ENCODE measurements around the gene ST6GAL1.
A peak's percentile ranks its signal among the peaks of the same experiment; 100 is the strongest.
"Not testable (repeated sequence)": the region's sequence is repeated elsewhere in the genome, so short reads cannot be mapped to it uniquely, and the experiment has no call there.

The ST6GAL1 gene

GRCh38 chr3:187052427-187052826 is 122.1 kb downstream of the ST6GAL1 start:
- DNase-seq = not testable (repeated sequence)

DNA sequence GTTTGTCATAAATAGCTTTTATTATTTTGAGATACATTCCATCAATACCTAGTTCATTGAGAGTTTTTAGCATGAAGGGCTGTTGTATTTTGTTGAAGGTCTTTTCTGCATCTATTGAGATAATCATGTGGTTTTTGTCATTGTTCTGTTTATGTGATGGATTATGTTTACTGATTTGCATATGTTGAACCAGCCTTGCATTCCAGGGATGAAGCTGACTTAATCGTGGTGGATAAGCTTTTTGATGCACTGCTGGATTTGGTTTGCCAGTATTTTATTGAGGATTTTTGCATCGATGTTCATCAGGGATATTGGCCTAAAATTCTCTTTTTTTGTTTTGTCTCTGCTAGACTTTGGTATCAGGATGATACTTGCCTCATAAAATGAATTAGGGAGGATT is 124.1 kb downstream of the ST6GAL1 start:
- DNase-seq = not testable (repeated sequence)

DNA sequence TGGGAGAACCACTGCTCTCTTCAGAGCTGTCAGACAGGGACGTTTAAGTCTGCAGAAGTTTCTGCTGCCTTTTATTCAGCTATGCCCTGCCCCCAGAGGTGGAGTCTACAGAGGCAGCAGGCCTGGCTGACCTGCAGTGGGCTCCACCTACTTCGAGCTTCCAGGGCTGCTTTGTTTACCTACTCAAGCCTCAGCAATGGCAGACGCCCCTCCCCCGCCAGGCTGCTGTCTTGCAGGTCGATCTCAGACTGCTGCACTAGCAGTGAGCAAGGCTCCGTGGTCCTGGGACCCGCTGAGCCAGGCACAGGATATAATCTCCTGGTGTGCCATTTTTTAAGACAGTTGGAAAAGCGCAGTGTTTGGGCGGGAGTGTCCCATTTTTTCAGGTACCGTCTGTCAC is 127.5 kb downstream of the ST6GAL1 start:
- DNase-seq = not testable (repeated sequence)

- DNase-seq = no peak
These were observed 131.4 kb downstream of the ST6GAL1 start for GRCh38 chr3:187061748-187062147.

DNA sequence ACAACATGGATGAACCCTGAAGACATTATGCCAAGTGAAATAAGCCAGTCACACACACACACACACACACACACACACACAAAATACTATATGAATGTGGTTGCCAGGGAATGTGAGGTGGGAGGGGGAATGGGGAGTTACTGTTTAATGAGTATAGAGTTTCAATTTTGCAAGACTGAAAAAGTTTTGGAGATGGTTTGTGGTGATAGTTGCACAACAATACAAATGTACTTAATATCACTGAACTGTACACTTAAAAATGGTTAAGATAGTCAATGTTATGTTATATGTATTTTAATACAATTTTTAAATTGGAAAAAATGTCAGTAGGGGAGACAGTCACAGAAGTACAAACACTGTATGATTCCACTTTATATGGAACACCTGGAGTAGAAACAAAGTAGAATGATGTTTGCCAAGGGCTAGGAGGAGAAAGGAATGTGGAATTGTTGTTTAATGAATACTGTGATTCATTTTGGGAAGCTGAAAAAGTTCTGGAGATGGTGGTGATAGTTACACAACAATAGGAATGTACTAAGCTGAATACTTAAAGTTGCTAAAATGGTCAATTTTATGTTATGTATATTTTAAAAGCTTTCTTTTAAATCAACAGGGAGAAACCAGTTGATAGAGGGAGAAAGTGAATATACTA is 132.3 kb downstream of the ST6GAL1 start:
- no peak for DNase-seq

GRCh38 chr3:187063286-187064121 is 133.2 kb downstream of the ST6GAL1 start:
- DNase-seq = no peak

- DNase-seq = no peak
These were observed 134.1 kb downstream of the ST6GAL1 start for GRCh38 chr3:187064210-187065115.

- DNase-seq = peak; percentile 45
These were observed 136.1 kb downstream of the ST6GAL1 start for GRCh38 chr3:187066228-187066995.

- DNase-seq = no peak
These were observed 138.5 kb downstream of the ST6GAL1 start for GRCh38 chr3:187068787-187069186.

DNA sequence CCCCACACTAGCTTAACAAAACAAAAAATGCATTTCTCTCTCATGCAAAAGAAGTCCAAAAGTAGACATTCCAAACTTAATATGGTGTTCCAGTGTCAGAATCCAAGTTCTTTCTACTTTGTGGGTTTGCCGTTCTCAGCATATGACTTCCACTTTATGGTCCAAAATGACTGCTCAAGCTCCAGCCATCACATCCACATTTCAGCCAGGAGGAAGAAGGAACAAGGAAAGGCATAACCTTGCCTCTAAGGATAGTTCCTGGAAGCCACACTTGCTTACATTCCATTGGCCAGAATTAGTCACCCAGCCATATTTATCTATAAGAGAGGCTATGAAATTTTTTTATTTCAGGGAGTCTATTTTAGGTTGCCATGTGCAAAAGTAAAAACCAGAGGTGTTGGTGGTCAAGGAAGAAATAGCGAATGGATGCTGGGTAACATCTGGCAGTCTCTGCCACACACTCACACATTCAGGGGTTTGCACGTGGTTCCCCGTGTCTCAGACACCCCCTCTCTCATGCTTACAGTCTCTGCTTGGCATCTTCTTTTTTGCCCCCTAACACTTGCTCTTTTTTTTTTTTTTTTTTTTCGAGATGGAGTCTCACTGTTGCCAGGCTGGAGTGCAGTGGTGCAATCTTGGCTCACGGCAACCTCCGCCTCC is 139.7 kb downstream of the ST6GAL1 start:
- DNase-seq = no peak

- no peak for DNase-seq
These were observed 141.8 kb downstream of the ST6GAL1 start for GRCh38 chr3:187072102-187072501.

GRCh38 chr3:187072511-187072910 is 142.2 kb downstream of the ST6GAL1 start:
- no peak for DNase-seq

GRCh38 chr3:187073581-187074098 is 143.3 kb downstream of the ST6GAL1 start:
- no peak for DNase-seq

DNA sequence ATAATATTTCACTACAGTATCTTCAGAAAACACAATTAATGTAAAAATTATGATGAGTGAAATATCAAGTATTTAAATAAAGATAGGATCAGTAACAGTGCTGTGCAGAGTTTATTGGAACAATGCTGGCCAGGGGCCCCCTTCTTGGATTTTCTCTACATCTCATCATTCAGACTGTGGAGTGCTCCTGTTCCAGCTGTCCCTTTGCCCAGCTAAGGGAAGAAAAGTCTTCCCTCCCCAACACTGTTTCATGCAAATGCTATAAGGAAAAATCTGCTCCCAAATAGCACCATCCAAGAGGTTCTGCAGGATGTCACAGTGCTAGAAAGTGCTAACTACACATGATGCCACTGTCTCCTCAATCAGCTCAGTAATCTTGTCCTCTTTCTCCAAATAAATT is 144.5 kb downstream of the ST6GAL1 start:
- DNase-seq = no peak

DNA sequence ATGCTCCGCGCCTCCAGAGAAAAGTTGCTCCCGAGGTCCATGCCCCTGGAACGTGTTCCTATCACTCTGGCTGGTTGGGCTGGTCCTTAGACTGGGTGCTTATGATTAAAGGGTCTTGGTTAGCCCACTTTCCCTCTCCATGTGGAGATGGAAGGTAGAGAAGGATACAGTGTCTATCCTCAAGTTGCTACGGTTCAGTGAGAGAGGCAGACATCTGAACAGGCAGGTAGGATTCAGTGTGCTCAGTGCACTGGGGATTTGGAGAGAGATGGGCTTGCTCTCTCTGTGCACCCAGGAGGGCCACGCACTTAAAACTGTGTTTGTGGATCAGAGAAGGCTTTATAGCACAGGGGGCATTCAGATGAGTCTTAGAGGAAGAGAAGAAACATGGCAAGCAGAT is 146.0 kb downstream of the ST6GAL1 start:
- DNase-seq = no peak

- DNase-seq = no peak
These were observed 146.8 kb downstream of the ST6GAL1 start for GRCh38 chr3:187077085-187077484.

DNA sequence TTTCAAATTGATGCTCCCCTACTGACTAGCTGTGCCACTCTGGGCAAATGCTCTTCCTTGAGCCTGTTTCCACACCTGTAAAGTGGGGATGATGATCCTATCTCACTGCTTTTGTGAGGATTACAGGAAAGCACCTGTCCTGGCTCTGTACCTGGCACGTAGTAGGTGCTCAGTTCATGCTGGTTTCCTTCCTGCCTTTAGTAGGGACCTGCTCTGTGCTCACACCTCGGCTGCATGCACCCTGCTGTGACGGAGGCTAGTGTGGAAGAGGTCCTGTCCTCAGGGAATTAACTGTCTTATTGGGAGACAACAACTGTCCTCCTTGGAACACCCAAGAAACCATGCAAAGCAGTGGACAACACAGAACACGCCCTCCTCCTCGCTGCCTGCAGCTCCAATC is 147.2 kb downstream of the ST6GAL1 start:
- no peak for DNase-seq

DNA sequence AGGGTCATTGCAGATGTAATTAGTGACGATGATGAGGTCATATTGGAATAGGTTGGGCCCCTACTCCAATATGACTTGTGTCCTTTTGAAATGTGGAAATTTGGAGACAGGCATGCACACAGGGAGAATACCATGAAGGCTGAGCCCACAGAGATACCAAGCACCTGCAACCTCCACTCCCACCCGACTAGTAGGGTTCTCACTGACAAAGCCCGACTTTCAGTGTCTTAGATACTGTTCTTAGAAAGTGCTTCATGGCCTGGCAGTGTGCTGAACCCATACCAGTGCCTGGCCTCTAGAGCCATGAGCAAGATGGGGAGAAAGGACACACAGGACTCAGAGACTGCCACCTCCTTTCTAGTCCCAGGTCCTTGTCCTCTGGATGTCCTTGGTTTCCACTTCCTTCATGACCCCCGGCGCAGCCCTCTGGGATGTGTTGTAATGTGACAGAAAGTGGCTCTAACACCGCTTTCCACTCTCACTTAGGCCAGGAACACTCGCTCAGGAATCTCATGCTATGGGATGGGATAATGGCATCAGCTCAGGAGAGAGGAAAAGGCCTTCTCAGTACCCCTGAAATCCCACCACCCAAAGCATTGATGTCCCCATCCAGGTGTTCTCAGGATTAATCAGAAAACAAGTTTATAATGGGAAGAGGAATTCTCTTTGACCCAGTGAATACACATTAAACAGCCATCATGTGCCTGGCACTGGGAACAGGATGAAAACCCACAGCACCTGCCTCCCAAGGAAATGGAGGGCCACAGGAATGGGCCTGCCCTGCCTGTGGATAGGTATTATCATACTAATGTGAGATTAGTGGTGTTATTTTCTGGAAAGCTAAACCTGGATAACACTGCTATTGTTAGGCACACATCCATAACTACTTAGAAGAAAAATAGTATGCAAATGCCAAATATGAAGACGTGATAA is 149.0 kb downstream of the ST6GAL1 start:
- no peak for DNase-seq

DNA sequence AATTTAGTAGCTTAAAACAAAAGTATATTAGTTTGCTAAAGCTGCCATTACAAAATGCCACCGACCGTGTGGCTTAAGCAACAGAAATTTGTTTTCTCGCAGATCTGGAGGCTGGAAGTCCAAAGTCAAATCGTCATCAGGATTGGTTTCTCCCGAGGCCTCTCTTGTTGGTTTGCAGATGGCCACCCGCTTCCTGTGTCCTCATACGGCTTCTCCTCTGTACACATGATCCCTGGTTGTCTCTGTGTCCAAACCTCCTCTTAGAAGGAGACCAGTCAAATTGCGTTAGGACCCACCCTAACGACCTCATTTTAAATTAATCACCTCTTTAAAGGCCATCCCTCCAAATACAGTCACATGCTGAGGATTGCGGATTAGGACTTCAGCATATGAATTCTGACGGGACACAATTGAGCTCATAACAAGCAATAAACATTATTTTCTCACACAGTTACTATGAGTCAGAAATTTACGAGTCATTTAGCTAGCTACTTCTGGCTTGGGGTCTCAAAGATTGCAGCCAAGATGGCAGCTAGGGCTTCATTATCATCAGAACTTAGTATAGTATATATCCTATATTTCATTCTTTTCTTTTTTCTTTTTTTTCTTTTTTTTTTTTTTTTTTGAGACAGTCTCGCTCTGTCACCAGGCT is 150.6 kb downstream of the ST6GAL1 start:
- no peak for DNase-seq

DNA sequence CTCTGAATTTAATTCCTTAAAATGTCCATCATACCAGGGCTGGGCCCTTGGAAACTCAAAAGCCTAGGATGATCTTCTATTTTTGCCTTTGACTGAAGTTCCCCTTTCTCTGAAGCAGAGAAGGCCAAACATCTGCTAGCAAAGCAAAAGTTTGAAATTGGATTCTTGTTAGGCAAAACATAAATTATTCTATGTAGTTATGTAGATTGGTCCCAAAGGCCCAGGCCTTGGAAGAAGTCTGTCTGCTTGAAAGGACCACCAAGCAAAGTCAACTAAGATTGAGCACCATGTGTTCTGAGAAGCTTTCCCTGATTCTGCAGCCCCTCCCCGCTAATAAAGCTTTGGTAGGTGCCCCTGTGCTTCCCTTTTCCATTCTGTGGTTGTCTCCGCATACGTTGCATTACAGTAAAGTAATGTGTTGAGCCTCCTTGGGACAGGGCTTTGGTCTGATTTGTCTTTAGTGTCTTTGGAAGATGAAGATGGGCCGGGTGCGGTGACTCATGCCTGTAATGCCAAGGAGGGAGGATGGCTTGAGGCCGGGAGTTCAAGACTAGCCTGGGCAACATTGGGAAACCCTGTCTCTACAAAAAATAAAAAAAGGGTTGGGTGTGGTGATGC is 152.5 kb downstream of the ST6GAL1 start:
- DNase-seq = no peak
